PC-3 (cell line): ENCODE measurements around the gene ZNF561. TPM values are rescaled to one million over a fixed set of nuclear protein-coding genes. Genes with fewer than 3 reads are reported as not detected.

ENCODE experiments used
- ATAC-seq: fragments of 200-7000 bp; cut with Tn5 transposase; 2 replicates; pipeline ENCODE4 v1.9.1; 2020; ENCODE audit warnings: mild to moderate bottlenecking, moderate library complexity
- BruUV-seq: library from RNA; stranded (reverse); fragments of 400-500 nt; replicated peaks from 2 replicates; lab custom pipeline; 2021; lab: Mats Ljungman, UMichigan
- CTCF ChIA-PET: fragments of 300-600 bp; sonication (Branson Sonifier 250); formaldehyde crosslinking; loops from one replicate; lab custom pipeline; 2022; ENCODE audit warnings: antibody characterized with exemption; lab: Charles Lee
- POLR2A ChIA-PET: fragments of 300-600 bp; sonication (Branson Sonifier 250); formaldehyde crosslinking; loops from one replicate; lab custom pipeline; 2022; ENCODE audit warnings: antibody characterized with exemption; ENCODE audit not compliant: unreplicated experiment; lab: Charles Lee
- DNase-seq: peaks from one replicate; pipeline ENCODE4 v3.0.0-alpha.2; 2015
- H2AFZ ChIP-seq: fragments of 300-600 bp; sonication (generic); 2 replicates; pipeline ENCODE4 v1.6.0; 2016; ENCODE audit warnings: antibody characterized with exemption, low read length
- H3F3A ChIP-seq: fragments of 300-600 bp; sonication (generic); one replicate; pipeline ENCODE4 v1.6.0; 2017; ENCODE audit warnings: antibody characterized with exemption, low read length, control low read depth, mild to moderate bottlenecking; ENCODE audit not compliant: unreplicated experiment
- H3K27ac ChIP-seq: fragments of 300-600 bp; sonication (generic); 2 replicates; pipeline ENCODE4 v1.5.1; 2016; ENCODE audit warnings: mild to moderate bottlenecking, low read length
- H3K27me3 ChIP-seq: fragments of 300-600 bp; sonication (generic); 2 replicates; pipeline ENCODE4 v1.6.1; 2016; ENCODE audit warnings: low read length, mixed read lengths
- H3K36me3 ChIP-seq: fragments of 300-600 bp; sonication (generic); 2 replicates; pipeline ENCODE4 v1.6.1; 2016; ENCODE audit warnings: low read depth, mixed run types, low read length, mixed read lengths
- H3K4me1 ChIP-seq: fragments of 300-600 bp; sonication (generic); 2 replicates; pipeline ENCODE4 v1.5.1; 2016; ENCODE audit warnings: low read length; ENCODE audit not compliant: insufficient read depth
- H3K4me2 ChIP-seq: fragments of 300-600 bp; sonication (generic); 2 replicates; pipeline ENCODE4 v1.6.0; 2016; ENCODE audit warnings: low read length
- H3K4me3 ChIP-seq: fragments of 300-600 bp; sonication (generic); 2 replicates; pipeline ENCODE4 v1.5.1; 2016; ENCODE audit warnings: mild to moderate bottlenecking, low read length, mixed read lengths
- H3K79me2 ChIP-seq: fragments of 300-600 bp; sonication (generic); 2 replicates; pipeline ENCODE4 v1.6.1; 2017; ENCODE audit warnings: low read length, mixed read lengths
- H3K9ac ChIP-seq: fragments of 300-600 bp; sonication (generic); 2 replicates; pipeline ENCODE4 v1.6.0; 2016; ENCODE audit warnings: mild to moderate bottlenecking, low read length
- H3K9me2 ChIP-seq: fragments of 300-600 bp; sonication (generic); replicated peaks from 2 replicates; pipeline ENCODE4 v1.6.1; 2016; ENCODE audit warnings: mixed run types, low read length, mixed read lengths
- H3K9me3 ChIP-seq: fragments of 300-600 bp; sonication (generic); 2 replicates; pipeline ENCODE4 v1.6.1; 2016; ENCODE audit warnings: low read length, mixed read lengths
- H4K20me1 ChIP-seq: fragments of 300-600 bp; sonication (generic); 2 replicates; pipeline ENCODE4 v1.6.1; 2016; ENCODE audit warnings: low read length, mixed read lengths
- EZH2 ChIP-seq: fragments of 300-600 bp; sonication (generic); IDR thresholded peaks from one replicate; pipeline ENCODE4 v1.6.1; 2017; ENCODE audit warnings: antibody characterized with exemption, mild to moderate bottlenecking, low read length; ENCODE audit not compliant: unreplicated experiment
- EZH2phosphoT487 ChIP-seq: fragments of 300-600 bp; sonication (generic); IDR thresholded peaks from 2 replicates; pipeline ENCODE4 v1.6.1; 2018; ENCODE audit warnings: mild to moderate bottlenecking, antibody characterized with exemption, low read length, borderline replicate concordance
- intact Hi-C: fragments of 100-400 bp; cut with micrococcal nuclease; formaldehyde crosslinking; loops from 2 replicates; pipeline ENCODE4 v1.9.0; 2023
- total RNA-seq: library from RNA; depleted of rRNA; stranded (reverse); fragments of >200 nt; gene quantifications from 2 replicates; pipeline ENCODE4 v1.2.3, GENCODE V29; 2014
- TF ChIP-seq, protein P1 (sequence below): fragments of 300-600 bp; sonication (generic); conservative IDR thresholded peaks from 2 replicates; pipeline ENCODE4 v1.5.1; 2017; ENCODE audit warnings: antibody characterized with exemption, low read depth, mild to moderate bottlenecking, low read length

Gene ZNF561
- total RNA-seq, 1 experiment from 2014 or later = 20.1 TPM

DNA sequence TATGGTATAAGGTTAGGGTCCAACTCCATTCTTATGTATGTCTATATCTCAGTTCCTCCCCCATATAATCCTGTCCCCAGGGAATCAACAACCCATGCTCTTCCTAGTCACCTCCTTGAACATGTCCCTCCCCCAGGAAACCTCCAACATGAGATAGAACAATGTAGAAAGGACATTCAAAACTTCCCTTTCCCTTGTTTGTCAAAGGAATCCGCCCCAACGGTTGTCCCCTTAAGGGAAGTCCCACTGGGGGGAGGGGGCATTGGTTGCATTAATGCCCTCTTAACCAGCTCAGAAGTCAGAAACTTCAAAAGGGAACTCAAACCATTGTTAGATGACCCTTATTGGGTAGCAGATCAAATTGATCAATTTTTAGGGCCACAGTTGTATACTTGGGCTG is 6.8 kb upstream of the ZNF561 start:
- no TSS peak for BruUV-seq
- Histone ChIP-seq H3K27ac (no peak overlapping the region), H3K4me2 (no peak overlapping the region), H3K36me3 (no peaks in the 10 kb centered on the region), H3K4me3 (no peak overlapping the region), H3K79me2 (no peaks in the 10 kb centered on the region), H2AFZ (no peak overlapping the region), H3K27me3 (no peaks in the 10 kb centered on the region), H4K20me1 (no peaks in the 10 kb centered on the region), H3K4me1 (no peaks in the 10 kb centered on the region), H3K9me2 (no peaks in the 10 kb centered on the region), H3F3A (no peaks in the 10 kb centered on the region), H3K9ac (no peak overlapping the region), H3K9me3 (no peaks in the 10 kb centered on the region)
- CTCF ChIA-PET = no interaction called here
- no peak for DNase-seq
- POLR2A ChIA-PET = interaction anchor here (0.6 kb wide), 1 partner anchor 15 kb away, joined by 8 read pairs; no protein-coding TSS in a partner anchor
- intact Hi-C loops = no loop called here
- no peak for ATAC-seq
- TF ChIP-seq, protein P1, sequence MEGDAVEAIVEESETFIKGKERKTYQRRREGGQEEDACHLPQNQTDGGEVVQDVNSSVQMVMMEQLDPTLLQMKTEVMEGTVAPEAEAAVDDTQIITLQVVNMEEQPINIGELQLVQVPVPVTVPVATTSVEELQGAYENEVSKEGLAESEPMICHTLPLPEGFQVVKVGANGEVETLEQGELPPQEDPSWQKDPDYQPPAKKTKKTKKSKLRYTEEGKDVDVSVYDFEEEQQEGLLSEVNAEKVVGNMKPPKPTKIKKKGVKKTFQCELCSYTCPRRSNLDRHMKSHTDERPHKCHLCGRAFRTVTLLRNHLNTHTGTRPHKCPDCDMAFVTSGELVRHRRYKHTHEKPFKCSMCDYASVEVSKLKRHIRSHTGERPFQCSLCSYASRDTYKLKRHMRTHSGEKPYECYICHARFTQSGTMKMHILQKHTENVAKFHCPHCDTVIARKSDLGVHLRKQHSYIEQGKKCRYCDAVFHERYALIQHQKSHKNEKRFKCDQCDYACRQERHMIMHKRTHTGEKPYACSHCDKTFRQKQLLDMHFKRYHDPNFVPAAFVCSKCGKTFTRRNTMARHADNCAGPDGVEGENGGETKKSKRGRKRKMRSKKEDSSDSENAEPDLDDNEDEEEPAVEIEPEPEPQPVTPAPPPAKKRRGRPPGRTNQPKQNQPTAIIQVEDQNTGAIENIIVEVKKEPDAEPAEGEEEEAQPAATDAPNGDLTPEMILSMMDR = no peak
- no peak for TF ChIP-seq EZH2phosphoT487
- no peak for TF ChIP-seq EZH2

DNA sequence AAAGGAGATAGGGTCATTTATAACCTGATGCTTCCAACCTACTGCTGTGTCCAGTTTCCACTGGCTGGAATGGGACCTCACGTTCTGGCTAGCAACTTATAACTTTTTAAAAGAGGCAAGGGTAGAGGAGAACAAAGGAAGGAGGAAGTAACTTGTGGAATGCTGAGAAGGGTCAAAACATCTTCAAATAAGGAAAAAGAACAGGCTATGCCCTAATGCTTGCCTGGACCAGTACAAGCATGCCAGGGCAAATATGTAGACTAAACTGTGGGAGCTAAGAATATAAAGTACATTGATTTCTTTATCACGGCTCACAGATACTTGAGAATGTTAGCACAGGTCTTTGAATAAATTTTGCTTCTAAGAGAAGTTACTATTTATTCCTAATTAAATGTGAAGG is 1.5 kb upstream of the ZNF561 start:
- Histone ChIP-seq H3K9ac (no peak overlapping the region), H3K4me3 (no peak overlapping the region), H3K9me3 (peaks cover 5% of the 10 kb centered on the region; the same call in 1 of the 2 replicates), H3K27ac (no peak overlapping the region), H3K9me2 (no peaks in the 10 kb centered on the region), H3K4me2 (no peak overlapping the region), H3K27me3 (no peaks in the 10 kb centered on the region), H3K4me1 (no peaks in the 10 kb centered on the region), H2AFZ (no peak overlapping the region), H3K36me3 (peaks cover 19% of the 10 kb centered on the region), H3K79me2 (peaks cover 16% of the 10 kb centered on the region), H3F3A (no peaks in the 10 kb centered on the region), H4K20me1 (no peaks in the 10 kb centered on the region)
- BruUV-seq = no TSS peak
- TF ChIP-seq EZH2 (no peak), EZH2phosphoT487 (no peak)
- TF ChIP-seq, protein P1 = no peak
- no peak for DNase-seq
- intact Hi-C loops = no loop called here
- ChIA-PET CTCF (no interaction called here), POLR2A (no interaction called here)
- no peak for ATAC-seq

DNA sequence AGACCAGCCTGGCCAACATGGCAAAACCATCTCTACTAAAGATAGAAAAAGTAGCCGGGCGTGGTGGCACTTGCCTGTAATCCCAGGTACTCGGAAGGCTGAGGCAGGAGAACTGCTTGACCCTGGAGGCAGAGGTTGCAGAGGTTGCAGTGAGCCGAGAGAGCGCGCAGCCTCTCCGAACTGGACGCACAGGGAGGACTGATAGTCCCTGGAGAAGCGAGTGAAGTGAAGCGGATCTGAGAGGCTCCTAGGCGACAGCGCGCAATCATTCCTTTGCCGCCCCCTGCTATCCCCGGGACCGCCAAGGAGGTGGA is 233 bp downstream of the ZNF561 start:
- Histone ChIP-seq H3K9me2 (no peaks in the 10 kb centered on the region), H3K9me3 (peaks cover 5% of the 10 kb centered on the region; the same call in 1 of the 2 replicates), H3K9ac (peak overlapping the region; percentile 87), H3K4me2 (peak overlapping the region; percentile 79), H3K4me1 (no peaks in the 10 kb centered on the region), H3K4me3 (peak overlapping the region; percentile 86), H2AFZ (peak overlapping the region; percentile 82), H3K27ac (peak overlapping the region; percentile 73), H3F3A (no peaks in the 10 kb centered on the region), H3K79me2 (peaks cover 16% of the 10 kb centered on the region), H4K20me1 (no peaks in the 10 kb centered on the region), H3K36me3 (peaks cover 34% of the 10 kb centered on the region), H3K27me3 (no peaks in the 10 kb centered on the region)
- CTCF ChIA-PET = no interaction called here
- intact Hi-C loops = no loop called here
- POLR2A ChIA-PET = no interaction called here
- DNase-seq = no peak
- BruUV-seq = no TSS peak
- no peak; the same call in 1 of the 2 replicates for ATAC-seq
- TF ChIP-seq, protein P1 = no peak
- no peak for TF ChIP-seq EZH2phosphoT487
- no peak for TF ChIP-seq EZH2
